Hematopoietic multipotent progenitor cell treated with erythropoietin and hydrocortisone succinate and interleukin-3 and kit ligand, for 17 days (in vitro differentiated cells): ENCODE results near the gene EPS15.

Experiments used
- DNase-seq: peaks from one replicate; pipeline ENCODE4 v3.0.0-alpha.2; 2015; ENCODE audit warnings: low spot score

Gene EPS15

GRCh38 chr1:51373898-51374297 is 145.2 kb downstream of the EPS15 start:
- DNase-seq = no peak

- no peak for DNase-seq
These were observed 146.5 kb downstream of the EPS15 start for GRCh38 chr1:51372561-51372960.

DNA sequence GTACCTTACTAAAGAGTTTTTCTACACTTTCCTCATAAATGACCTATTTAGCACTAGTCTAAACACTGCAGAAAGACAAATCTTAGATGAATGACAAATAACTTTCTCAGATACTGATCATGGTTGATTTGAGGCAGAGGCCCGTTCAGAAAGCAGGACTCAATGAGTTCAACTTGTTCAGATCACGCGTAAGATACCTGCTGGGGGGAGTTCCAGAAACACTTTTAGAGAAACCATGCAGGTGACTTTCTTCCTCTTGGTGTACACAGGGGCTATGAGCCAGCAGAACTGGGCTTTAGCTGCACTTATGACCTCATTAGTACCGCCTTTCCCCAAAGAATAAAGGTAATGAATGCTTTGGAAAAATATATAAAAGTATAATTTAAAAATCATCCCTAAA is 149.9 kb downstream of the EPS15 start:
- DNase-seq = no peak

DNA sequence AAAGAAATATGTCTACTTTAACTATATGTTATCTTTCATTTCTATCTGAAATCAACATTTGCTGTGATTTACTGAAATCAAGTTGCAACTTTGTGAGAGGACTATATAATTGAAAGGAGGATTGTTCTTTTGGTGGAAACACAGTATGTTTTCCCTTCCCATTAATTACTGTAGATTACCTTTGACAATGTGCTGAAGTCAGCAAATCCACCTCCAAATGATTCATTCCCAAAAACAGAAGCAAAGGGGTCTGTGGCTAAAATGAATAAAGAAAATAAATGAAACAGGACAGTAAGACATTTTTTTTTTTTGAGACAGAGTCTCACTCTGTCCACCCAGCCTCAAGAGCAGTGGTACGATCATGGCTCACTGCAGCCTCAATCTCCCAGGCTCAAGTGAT is 153.3 kb downstream of the EPS15 start:
- no peak for DNase-seq

DNA sequence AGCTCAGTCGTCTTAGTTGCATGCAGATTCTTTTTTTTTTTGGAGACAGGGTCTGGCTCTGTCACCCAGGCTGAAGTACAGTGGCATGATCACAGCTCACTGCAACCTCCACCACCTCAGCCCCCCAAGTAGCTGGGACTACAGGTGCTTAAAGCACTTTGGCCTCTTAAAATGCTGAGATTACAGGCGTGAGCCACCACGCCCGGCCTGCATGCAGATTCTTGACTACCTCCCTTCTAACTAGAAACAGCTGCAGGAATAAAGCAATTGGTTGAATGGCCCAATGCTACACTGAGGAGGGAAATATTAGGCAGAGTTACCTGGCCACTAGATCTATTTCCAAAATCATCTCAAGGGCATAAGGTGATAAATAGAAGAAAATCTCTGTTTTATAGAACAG is 159.2 kb downstream of the EPS15 start:
- no peak for DNase-seq

- no peak for DNase-seq
These were observed 163.7 kb downstream of the EPS15 start for GRCh38 chr1:51355382-51355781.

DNA sequence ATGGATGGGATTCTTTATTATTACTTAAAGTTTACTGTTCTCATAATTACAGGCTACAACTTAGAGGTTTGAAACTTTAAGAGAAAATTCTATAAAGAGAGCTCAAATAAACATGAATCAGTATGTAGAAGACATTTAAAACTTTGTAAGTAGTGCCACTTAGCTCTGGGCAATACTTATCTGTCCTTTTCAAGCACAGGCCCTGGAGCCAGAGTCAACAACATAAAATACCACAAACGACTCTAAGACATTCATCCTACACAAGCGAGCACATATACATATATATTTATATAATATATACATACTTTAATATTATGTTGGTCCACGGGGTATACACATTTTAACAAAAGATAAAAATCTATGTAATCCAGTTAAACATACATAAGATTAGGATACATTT is 164.7 kb downstream of the EPS15 start:
- no peak for DNase-seq

DNA sequence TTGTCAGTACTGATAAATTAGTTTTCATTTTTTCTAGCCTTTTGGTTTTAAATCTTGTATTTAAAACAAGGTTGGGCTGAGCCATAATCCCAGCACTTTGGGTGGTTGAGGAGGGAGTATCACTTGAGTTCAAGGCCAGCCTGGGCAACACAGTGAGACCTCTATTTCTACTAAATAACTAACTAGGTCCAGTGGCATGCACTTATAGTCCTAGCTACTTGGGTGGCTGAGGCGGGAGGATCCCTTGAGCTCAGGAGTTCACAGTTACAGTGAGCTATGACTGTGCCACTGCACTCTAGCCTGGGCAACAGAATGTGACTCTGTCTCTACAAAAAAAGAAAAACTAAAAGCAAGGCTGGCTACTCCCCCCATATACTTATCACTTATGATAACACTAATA is 167.2 kb downstream of the EPS15 start:
- no peak for DNase-seq

DNA sequence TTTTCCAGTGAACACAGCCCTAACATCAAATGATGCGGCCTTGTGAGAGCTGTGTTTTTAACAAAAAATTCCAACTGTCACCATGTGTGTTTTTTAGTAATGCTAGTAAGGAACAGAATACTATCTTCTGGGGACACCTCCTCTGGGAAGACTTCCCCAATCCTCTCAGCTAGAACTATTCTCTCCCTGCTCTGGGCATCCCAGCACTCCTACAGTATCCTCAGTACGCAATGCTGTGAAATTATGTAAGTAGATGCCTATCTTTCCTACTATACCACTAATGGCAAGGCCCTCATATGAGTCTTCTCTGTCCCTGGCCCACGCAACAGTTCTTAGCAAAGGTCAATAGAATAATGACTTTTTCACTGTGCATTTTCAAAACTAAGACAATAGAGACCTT is 169.2 kb downstream of the EPS15 start:
- no peak for DNase-seq

- DNase-seq = no peak
These were observed 170.9 kb downstream of the EPS15 start for GRCh38 chr1:51348147-51348527.

GRCh38 chr1:51347398-51348146 is 171.5 kb downstream of the EPS15 start:
- no peak for DNase-seq

DNA sequence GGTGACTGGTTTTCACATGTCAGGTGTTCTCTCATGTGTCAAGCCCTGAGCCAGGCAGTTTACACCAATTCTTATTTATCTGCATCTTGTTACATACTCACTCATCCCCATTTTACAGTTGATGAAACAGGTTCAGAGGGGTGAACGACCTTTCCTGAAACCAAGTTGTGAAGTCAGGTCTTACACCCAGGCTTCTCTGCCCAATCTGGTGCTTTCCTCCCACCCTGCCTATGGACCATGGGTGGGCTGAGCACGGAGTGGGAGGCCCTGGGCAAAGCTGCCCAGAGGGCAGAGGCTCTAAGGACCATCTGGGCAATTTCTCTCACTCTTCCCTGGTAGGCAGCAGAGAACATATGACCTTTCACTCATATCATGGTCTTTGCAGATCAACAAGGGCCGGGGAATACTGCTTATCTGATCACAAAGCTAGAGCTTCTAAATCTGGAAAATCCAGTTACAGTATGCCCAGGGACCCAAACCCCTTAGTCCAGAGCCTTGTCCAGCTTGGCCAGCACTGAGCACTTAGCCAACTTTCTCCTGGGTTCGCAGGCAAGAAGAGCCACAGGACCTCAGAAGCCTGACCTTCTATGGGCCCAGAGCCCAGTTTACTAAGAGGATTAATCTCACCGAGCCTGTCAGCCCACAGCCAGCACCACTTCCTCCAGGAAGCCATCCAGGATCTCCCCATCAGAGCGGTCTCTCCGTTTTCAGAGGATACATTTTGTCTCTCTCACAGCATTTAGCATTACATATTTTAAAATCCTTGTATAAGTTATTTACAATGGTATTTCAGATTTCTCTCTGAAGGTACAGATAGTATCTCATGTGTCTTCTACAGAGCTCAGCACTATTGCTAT is 172.8 kb downstream of the EPS15 start:
- no peak for DNase-seq

- DNase-seq = no peak
These were observed 173.8 kb downstream of the EPS15 start for GRCh38 chr1:51345300-51345687.

GRCh38 chr1:51344602-51345299 is 174.3 kb downstream of the EPS15 start:
- DNase-seq = no peak

DNA sequence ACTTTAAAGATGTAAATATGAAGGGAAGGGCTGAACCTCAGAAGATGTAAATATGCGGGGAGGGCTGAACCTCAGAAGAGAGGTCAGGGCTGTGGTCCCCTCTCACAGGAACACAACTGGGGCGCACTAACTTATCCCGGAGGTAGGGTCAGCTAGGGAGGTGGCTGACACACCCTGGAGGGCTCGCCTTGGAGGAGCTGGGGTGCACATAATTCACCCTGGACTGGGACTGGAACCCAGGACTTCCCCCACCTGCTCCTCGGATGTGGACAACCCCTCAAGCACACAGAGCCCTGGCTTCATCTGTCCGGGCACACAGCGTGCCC is 174.8 kb downstream of the EPS15 start:
- DNase-seq = no peak

DNA sequence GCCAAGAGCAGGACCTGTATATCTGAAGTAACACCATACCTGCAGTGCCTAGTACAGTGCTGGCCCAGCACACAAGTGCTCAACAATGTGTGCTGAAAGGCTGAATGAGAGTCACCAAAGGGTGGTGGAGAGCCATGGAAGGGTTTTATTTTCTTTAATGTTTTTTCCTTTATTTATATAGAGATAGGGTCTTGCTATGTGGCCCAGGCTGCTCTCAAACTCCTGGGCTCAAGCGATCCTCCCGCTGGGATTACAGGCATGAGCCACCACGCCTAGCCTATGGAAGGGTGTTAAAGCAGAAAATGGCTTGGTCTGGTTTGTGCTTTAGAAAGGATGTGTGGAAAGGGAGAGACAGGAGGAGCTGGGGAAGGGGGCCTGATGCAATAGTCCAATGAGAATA is 175.4 kb downstream of the EPS15 start:
- DNase-seq = no peak

- no peak for DNase-seq
These were observed 176.4 kb downstream of the EPS15 start for GRCh38 chr1:51342591-51343206.

DNA sequence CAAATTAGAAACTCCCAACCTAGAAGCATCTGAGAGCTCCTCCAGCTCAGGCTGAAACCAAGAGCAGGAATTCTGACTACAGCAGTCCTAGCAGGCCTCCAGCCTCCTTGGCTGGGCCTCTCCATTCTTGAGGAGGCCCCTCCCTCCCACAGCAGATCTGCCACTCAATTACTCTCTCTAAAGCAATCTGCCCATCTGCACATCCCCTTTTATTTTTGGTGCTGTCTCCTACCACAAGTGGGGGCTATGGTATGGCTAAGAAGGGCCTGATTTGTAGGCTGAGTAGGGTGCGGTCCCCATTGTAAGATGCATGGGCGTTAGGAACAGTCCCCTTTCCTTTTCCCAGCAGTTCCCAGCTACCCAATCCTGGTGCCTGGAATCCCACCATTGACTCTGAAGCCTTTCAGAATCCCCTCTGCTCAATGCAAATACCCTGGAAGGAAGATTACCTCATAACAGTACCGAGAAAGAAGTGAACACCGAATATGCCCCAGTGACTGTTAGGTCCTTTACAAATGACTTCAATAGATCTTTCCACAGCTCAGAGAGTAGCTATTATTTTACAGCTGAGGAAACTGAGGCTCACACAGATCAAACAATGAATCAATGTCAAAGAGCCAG is 177.1 kb downstream of the EPS15 start:
- DNase-seq = no peak

- DNase-seq = no peak
These were observed 178.7 kb downstream of the EPS15 start for GRCh38 chr1:51340380-51340779.

DNA sequence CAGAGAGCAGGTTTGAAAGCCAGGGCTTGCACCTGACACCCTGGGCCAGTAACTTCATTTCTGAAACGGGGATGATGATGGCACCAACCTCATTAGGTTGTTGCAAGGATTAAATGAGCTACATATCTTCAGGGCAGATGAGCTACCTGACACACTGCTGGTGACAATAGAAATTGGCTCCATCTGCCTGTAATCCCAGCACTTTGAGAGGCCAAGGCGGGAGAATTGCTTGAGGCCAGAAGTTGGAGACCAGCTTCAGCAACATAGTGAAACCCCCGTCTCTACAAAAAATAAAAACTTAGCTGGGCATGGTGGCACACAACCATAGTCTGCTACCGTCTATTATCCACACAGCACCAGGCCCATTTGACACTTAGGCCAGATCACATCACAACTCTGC is 182.4 kb downstream of the EPS15 start:
- no peak for DNase-seq

DNA sequence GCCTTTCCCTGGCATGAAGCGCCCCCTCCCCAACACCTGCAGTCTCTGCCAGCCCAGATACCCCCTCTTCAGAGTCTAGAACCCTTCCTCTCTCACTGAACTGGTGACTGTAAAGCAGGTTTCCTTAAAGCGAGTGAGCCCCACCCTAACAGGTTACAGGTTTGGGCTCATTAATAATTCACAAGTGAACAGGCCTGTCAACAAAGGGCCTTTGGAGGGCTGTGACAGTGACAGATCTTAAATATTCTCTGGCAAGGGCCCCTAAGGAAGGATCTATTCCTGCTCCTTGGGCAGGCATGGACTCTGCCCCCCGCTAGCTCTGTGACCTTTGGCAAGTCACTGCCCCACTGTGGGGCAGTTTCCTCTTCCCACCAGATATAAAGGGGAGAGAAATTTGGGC is 183.1 kb downstream of the EPS15 start:
- no peak for DNase-seq
